Cortex of kidney (tissue), 1 donor: Measurements from ENCODE around the gene PHLDB1.
A peak's percentile ranks its signal among the peaks of the same experiment; 100 is the strongest.

Experiments used
- DNase-seq: peaks from one replicate; lab custom pipeline; 2025; lab: John Stamatoyannopoulos, UW

PHLDB1 gene

DNA sequence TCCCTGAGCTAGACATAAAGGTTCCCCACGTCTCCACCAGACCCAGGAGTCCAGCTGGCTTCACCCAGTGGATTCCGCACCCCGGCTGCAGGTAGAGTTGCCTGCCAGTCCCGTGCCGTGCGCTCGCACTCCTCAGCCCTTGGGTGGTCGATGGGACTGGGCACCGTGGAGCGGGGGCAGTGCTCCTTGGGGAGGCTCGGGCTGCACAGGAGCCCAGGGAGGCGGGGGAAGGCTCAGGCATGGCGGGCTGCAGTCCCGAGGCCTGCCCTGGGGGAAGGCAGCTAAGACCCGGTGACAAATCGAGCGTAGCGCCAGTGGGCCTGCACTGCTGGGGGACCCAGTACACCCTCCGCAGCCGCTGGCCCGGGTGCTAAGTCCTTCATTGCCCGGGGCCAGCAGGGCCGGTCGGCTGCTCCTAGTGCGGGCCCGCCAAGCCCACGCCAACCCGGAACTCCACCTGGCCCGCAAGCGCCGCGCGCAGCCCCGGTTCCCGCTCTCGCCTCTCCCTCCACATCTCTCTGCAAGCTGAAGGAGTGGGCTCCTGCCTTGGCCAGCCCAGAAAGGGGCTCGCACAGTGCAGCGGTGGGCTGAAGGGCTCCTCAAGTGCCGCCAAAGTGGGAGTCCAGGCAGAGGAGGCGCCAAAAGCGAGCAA, 81.6 kb downstream of the PHLDB1 start:
- no peak for DNase-seq

DNA sequence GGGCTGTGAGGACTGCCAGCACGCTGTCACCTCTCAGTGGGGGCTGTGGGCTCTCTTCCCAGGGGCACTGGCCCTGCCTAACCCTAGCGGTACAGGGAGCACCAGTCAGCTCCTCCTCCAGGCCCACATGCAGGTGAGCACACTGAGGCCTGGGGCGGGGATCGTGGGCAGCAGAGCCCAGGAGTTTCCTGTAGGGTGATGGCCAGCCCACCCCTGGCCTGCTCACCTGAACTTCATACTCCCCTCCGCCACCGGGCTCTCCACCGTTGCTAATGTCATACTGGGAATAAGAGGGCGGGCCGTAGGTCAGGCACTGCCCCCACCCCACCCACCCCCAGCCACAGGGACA, 82.1 kb downstream of the PHLDB1 start:
- DNase-seq = no peak

DNA sequence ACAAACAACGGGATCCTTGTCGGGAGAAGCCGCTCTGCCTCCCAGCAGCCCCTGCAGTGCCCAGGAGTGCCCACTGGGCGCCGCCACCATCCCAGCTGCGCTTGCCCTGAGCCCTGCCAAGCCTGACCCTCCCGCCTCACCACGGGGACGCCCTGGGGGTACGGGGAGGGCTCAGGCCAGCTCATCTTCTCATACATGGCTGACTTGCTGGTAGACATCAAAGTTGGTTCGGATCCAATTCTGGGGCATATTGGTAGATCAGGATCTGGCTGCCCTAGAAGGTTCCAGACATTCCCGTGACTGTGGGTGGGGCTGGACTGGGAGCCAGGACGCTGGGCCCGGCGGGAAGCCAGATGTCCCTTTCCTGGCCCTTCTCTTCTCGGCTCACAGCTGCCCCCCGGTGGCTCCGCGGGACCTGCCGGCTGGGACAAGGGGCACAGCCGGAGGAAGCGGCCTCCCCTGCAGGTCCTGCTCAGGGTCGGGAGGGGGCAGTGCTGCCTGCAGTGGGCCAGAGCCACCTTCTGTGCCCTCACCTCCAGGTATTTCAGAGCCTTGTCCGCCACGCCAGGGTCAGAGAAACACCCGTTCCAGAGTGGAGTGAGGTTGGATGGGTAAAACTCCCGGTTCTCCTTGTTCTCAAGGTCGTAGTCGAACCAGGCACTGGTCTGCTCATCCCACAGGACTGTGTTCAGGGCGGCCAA, 82.6 kb downstream of the PHLDB1 start:
- DNase-seq = peak; percentile 92

DNA sequence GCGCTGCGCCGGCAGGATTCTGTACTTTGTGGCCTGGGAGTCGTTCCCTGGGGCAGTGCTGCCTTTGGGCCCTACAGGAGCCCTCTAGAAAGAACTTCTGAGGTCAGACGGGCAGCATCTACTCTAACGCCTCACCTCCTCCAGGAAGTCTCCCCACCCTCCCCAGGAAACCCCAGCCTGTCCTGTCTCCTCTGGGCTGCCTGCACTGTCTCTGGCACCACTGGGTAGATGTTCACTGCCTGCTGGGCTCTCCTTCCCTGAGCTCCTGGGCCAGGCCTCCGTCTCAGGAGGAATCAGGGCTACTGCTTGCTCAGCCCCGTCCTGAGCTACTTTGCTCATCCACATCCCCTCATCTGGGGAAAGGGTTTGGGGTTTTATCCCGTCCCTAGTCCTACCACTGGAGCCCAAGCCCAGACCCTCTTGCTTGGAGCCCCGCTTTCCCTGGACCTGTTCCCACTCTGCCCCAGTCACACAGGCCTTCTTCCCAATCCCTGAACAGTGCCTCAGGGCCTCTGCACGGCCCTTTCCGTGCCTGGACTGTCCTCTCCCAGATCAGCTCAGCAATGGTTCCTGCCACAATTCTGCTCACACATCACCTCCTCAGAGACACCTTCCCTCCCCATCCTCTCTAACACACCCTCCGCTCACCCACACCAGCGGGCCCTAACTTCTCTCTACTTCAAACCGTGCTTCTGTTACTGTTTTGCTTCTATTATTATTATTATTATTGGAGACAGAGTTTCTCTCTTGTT, 83.3 kb downstream of the PHLDB1 start:
- no peak for DNase-seq

DNA sequence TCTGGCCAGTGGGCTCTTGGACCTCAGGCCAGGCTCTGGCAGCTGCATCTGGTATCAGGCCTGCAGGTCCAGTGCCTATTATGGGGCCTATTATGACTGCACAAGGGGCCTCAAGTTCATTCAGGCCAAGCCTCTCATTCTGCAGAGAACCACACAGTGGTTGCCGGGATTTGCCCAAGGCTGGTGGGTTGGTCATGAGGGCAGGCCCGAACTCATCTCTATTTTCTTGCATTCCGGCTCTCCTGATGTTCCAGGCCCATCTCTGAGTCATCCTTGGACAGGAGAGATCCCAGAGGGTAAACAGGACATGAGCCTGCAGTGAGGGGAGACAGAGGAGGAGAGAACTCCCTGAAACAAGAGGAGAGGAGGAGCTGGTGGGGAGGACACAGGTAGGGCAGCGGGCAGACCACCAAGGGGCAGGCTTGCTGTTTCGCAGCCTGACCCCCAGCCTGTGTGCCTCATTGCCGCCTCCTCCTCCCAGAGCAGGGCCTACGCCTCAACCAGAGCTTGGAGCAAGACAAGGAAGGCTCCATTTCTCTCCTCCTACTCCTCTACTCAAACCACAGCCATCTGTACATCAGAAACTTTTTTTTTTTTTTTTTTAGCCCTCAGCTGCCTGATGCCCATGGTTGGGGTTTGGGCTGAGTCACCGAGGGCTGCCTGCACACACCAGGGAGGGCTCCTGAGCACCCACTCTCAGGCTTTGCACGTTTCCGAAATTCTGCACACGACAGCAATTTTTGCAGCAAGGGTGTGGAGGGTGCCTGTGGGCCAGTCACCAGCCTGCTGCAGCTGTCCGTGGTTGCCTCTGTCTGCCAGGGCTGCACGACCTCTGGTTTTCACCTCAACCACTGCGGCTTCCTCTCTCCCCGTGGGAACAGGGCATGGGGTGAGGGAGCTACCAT, 84.8 kb downstream of the PHLDB1 start:
- no peak for DNase-seq

DNA sequence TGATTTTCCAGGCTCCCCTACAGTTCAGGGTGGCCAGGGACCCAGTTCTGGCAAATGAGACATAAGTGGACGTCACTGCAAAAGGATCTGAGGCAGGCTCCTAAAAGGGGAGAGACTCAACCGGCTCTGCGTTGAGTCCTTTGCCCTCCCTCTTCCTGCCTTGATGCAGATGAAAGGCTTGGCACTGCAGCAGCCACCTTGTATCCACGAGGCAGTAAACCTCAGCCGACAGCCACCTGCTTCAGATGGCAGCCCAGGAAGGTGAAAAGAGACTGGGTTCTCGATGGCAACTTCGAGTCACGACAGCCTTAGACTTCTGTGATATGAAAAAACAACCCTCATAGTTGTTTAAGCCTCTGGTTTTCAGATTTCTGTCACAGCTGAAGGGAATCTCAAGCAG, 86.8 kb downstream of the PHLDB1 start:
- DNase-seq = no peak

DNA sequence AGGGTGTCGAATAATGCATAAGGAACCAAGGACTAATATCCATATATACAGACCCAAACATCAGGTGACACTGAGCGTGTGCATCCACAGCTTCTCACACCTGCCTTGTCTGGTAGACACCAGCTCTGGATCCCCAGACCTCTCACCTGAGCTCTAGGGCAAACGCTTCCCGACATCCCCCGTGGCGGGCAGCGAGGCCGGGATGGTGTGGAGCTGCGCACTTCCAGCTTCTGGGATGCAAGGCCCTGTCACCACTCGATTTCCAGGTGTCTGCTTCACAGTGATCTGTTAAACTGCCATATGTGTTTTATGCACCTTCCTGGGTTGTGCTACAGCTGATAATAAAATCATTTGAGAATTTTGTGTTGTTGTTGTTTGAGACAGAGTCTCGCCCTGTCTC, 87.4 kb downstream of the PHLDB1 start:
- DNase-seq = no peak

DNA sequence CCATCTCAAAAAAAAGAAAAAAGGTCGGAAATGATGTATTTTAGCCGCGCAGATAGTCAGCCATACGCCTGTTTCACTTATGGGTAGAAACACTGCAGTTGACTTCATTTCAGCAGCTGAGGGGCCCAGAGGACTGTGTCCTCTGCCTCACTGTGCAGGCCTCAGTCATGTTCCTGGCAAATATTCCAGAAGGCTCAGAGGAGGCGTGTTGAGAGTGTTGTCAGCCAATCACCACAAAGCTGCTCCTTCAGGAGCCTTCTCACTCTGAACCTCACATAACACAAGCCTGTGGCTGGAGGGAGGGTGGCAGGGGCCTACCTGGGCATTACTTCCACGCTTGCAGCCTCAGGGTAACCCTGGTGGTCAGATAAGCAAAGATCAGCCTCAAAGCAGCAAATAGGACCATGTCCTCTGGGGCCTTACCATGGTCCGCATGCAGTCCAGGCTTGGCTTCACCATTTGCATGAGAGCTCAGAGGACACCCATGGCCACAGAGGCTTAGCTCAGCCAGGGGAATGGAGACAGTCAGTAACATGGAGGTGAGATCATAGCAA, 89.3 kb downstream of the PHLDB1 start:
- no peak for DNase-seq

DNA sequence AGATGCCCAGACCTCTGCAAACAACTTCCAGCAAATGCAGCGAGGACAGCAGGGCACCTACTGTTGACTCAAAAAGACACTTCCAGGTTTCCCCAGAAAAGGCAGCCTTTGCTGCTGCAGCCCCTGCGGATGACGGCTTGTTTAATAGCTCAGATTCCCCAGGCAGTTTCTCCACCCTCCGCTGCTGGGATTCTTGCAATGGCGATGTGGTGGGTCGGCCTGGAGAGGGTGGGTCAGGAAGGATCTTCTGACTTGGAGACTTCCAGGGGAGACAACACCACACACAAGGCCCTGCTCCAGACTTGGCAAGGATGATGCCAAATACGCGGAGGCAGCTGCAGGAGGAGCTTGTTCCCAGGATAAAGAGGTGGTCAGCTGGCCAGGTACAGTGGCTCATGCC, 89.9 kb downstream of the PHLDB1 start:
- no peak for DNase-seq

DNA sequence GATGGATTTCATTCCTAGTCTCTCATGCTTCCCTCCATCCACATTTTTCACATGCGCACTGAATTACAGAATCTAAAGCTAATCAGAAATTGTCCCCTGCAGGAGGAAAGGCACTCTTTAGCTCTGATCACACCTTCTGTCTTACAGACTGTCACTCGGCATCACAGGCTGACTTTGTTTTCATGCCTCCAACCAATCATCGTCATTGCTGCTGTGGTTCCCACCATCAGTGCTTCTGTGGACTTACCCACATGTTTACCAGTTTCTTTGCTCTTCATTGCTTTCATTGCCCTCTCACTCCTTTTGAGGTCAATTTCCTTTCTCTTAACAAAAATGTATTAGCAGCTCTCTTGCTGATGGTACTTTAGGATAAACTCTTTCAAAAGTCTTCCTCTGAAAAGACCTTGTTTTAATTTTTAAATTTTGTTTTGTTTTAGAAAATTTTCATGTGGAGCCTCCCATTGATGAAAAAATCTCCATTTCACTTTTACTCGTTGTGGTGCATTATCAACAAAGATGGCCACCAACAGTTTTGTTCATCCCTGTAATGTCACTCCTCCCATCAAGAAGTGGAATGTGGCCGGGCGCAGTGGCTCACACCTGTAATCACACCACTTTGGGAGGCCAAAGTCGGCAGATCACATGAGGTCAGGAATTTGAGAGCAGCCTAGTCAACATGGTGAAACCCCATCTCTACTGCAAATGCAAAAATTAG, 92.2 kb downstream of the PHLDB1 start:
- no peak for DNase-seq

DNA sequence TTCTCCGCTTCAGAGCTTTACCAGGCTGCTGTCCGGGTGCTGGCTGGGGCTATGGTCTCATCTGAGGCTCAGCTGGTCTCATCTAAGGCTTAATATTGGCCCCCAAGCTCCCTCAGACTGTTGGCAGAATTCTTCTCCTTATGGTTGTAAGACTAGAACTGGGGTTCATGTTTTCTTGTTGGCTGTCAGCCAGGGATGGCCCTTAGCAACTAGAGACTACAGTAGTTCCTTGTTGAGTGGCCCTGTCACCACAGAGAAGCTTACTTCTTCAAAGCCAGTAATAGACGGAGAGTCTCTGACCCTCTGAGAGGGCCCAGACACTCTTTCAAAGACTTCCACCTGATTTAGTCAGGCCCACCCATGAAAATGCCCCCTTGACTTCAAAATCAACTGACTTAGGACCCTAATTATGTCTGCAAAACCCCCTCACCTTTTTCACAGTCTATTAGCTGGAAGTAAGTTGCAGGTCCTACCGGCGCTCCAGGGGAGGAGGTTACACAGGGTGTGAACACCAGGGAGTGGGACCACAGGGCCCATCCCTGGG, 96.2 kb downstream of the PHLDB1 start:
- no peak for DNase-seq

DNA sequence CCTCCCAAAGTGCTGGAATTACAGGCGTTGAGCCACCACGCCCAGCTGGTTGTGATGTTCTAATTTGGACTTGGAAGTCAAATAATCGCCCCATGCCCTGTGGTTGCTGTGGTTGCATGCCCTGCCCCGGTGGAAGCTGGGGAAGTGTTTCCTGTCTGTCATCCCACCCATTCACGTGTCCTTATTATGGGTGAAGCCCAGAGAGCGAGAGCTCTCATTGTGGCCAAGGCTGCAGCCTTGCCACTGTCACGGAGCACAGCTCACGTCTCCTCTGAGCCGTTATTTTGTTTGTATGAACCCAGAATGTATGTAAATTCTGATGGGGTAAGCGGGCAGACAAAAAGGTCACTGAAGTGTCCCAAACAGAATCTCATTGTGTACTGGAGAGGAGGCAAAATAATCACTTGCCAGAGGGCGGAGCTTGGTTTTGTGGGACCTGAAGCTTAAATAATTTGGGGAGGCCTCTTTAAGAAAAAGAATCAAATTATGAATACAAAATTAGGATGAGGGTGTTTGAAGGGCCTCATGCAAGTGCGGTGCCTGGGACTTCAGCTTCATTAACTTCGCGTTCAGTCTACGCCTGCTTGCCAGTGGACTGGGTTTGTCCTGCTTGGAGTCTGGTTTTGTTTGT, 97.8 kb downstream of the PHLDB1 start:
- no peak for DNase-seq

DNA sequence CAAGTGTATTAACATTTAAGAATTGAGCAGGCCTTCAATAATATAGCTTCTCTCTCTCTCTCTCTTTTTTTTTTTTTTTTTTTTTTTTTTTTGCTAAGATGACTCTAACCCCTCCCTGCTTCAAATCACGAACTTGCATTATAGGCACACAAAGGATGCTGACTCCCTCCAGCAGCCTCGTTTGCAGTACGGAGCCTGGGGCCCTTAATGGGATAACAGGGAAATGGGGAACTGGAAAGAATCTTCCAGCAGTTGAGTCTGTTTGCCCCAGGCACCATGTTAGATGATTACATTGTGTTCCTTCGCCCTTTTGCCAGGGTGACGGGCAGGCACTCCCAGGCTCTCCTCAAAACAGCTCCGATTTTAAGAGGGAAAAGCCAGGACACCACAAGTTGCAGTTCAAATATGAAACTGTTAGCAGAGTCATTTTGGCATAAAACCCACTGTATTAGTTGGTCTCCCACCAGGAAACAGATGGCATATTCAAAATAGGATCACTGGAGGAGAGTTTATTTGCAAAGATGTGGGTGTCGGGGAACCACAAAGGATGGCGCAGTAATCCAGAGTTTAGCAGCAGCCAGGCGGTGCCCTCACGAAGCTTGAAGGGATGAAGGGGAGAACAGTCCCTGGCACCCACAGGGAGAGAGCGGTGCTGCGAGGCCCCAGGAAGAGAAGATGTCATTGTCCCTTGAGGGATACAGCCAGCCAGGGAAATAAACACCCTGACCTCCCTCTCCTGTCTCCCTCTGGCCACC, 98.6 kb downstream of the PHLDB1 start:
- no peak for DNase-seq

DNA sequence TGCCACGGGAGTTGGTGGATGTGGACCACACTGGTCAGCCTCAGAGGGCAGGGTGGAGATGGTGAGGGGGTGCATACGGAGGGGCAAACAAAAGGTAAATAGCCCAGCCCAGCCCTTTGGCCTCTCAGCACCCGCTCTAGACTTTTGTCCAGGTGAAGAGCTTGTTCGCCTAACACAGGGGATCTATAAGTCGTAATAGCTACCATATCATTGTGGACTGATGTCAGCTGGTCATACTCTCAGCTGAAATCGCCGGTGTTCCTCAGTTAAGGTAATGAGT, 99.1 kb downstream of the PHLDB1 start:
- no peak for DNase-seq
